GM18511 (cell line): Measurements from ENCODE around the gene HRH4.
A peak's percentile ranks its signal among the peaks of the same experiment; 100 is the strongest.

Experiments used
- ATAC-seq: cut with Tn5 transposase; IDR thresholded peaks from one replicate; pipeline ENCODE4 v1.9.1; 2021; ENCODE audit warnings: mild to moderate bottlenecking, moderate library complexity; ENCODE audit not compliant: unreplicated experiment

Gene HRH4

DNA sequence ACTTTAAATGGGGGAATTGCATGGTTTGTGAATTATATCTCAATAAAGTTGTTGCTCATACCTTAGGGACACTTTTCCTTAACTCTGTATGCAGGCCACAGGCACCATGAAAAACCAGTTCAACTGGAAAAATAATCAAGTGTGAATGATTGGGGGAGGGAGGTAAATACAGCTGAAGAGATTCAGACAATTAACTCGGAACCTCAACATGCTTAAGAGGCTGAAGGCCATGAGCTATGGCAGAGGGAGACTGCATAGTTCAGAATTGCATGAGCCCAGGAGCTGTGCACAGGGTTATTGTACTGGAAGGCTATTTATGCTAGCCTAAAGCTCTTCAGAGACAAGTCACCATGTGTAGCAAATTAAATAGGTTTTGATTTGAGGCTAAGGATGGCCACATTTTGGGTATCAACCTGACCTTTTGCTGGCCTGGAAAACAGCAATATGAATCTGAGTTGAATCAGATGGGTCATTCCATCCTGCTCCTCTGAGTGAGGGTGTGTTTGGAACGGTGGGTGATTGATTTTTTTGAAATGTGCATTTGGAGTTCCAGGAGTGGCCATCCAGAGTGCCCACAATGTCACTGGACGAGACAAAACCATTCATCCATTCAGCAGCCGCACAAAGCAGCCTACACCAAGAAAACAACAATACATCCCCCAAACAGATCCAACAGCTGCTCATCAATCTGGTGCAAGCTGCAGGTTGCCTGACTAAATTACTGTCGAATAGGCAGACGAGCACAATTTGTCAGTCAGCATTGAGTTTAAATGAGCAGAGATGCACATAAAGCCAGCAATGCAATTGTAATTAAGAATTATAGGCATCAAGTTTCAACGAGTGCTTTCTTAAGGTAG lies 42.5 kb downstream of the HRH4 start:
- ATAC-seq, result no peak

DNA sequence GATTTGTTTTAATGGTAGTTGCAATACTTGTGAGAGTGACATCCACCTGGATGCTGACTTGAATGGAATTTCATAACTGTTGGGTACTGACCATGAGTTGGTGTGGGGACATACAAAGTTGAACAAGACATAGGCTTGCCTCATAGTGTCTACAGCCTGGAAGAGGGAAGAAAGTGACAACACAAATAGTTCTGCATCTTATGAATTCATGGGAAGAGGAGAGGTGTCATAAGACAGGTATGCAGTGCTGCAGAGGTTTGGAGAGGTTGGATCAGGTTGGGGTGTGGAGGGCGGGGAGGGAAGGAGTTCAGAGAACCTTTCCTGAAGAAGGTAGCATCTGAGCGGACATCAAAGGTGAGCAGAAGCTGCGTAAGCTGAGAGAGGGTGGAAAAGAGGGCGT lies 44.0 kb downstream of the HRH4 start:
- no peak for ATAC-seq

DNA sequence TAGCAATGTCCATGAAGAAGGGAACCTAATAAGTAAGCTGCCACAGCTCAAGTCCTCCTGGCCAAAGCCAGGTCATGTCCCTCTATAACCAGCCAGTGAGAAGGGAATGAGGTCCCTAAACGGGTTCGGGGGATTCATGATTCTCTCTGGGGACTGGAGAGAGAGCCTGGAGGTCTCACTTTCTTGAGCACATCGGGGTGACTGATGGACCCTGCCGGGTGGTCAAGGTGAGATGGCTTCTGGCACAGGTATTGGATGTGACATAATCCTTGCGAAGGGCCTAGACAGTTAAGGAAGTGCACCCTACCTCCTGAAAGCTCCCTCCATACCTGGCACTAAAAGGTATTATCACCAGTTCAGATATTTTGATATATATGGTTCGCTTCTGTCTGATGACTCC lies 45.7 kb downstream of the HRH4 start:
- ATAC-seq, result no peak

DNA sequence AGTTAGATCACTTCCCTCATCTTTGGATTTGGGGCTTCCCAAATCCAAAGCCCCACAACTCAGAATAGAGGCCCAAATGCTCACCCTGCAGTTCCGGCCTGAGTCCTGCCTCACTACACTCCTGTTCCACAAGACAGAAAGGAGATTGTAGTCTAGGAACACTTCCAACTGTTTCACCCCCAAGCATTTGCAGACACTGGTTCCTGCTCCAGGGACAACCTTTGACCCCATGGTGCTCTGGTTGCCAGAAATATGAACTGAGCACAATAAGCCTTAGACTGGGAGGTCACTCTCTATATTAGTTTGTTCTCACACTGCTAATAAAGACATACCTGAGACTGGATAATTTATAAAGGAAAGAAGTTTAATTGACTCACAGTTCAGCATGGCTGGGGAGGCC lies 49.0 kb downstream of the HRH4 start:
- no peak for ATAC-seq

DNA sequence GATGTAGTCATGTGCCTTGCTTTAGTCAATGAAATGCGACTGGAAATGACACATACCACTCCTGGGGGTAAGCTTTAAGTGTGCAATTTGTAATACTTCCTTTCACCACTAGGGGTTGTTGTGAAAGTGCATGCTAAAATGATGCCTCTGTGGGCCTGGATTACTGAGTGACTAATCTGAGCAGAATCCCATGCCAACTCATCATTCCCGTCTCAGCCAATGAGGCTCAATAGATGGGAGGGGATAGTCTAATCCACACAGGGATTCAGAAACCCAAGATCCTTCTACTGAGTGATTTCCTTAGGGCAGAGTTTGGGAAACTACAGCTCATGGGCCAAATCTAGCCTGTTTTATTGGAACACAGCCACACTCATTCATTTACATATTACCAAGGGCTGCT lies 54.0 kb downstream of the HRH4 start:
- ATAC-seq, result peak; percentile 79

DNA sequence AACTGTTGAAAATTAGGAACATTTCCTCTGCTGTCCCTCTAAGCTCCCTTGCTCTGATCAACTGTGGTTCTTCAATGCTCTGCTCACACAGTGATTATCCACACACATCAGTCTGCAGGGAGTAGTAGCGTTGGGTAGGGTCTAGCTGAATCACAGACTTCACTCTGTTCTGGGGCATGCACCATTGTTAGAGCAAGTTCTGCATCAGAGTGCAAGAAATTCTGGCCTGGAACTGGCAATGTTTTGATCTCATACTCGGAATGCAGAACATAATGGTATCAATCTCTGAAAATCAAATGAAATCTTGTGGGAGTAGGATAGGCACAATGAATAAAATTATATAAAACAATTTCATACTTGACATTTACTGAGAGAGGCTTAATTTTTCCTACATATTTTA lies 55.3 kb downstream of the HRH4 start:
- ATAC-seq, result no peak

DNA sequence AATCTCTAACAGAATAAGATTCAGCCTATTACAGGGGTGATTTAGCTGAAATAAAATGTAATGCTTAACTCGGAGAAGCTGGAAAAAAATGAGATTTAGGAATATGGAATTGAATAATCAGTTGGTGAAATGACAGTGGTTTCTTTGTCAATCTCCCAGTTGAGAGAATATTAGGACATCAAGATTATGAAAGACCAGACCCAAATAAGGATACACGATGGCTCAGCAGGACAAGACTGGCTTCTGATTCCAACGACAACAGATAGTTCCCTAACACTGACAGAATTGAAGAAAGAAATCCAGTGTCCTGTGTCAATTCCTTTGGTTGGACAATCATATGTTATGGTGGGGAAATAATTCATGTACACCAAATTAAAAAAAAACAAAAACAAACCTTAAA lies 55.8 kb downstream of the HRH4 start:
- ATAC-seq, result no peak

DNA sequence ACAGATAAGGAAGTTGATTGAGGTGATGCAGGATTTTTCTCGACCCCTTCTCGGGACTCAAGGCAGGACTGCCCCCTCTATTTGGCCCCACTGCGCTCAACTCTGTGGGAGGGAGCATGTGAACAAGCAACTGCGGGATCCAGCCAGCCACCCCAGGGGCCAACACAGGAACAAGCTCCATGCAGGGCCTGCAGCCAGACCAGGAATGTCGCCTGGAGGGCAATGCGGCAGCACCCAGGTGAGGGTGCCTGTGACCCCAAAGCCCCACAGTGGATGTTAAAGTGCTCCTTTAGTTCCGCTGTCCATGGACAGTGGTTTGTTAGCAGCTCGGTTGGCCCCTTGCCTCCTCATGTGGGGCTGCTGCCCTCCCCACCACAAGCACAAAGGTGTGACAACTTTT lies 57.1 kb downstream of the HRH4 start:
- ATAC-seq, result no peak

DNA sequence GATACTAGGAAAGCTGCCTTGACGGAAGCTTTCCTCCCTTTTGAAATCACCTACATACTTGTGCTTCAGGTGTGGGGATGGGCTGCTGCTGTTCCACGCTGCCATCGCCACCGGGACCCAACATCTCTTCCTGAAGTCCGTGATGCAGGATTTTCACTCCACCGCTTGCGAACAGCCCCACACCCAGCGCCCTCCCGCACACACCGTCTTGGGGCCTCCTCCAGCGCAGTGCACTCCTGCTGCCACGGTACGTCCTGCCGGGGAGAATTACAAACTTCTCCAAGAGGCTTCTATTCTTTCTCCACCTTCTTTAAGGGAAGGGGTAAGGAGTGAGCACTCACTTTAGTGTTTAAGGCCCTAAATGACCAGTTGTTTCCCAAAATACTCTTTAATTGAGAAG lies 58.2 kb downstream of the HRH4 start:
- no peak for ATAC-seq
